HepG2 (cell line): ENCODE results near the gene PAK1IP1. TPM values are rescaled to one million over a fixed set of nuclear protein-coding genes. Genes with fewer than 3 reads are reported as not detected.

Experiments used
- GMEB1 ChIP-seq: sonication (generic); formaldehyde crosslinking; IDR thresholded peaks from 2 replicates; pipeline ENCODE4 v1.5.1; 2020; ENCODE audit warnings: missing genetic modification reagents, mild to moderate bottlenecking, borderline replicate concordance
- LCORL ChIP-seq, 2 experiments: fragments of 450-650 bp in 1 of 2; sonication (generic) in 1 of 2; formaldehyde crosslinking in 1 of 2; IDR thresholded peaks; 2 replicates each; pipeline versions ENCODE4 v1.5.0 to v1.6.1; 2017 to 2020; ENCODE audit warnings: antibody characterized with exemption in 1 of 2, missing genetic modification reagents in 1 of 2
- MAFK ChIP-seq, 2 experiments: IDR thresholded peaks in 1 of 2; conservative IDR thresholded peaks in 1 of 2; 2 replicates each; pipeline ENCODE4 v1.6.1; 2011; ENCODE audit warnings: improper control_type of control experiment in 2 of 2, low read length in 2 of 2
- MXD3 ChIP-seq: IDR thresholded peaks from 2 replicates; pipeline ENCODE4 v1.6.1; 2016; ENCODE audit warnings: mild to moderate bottlenecking, missing biosample characterization, missing genetic modification reagents
- NCOA2 ChIP-seq: sonication (generic); formaldehyde crosslinking; IDR thresholded peaks from 2 replicates; pipeline ENCODE4 v1.8.0; 2022; ENCODE audit warnings: inconsistent platforms
- NCOA5 ChIP-seq: sonication (generic); formaldehyde crosslinking; IDR thresholded peaks from 2 replicates; pipeline ENCODE4 v1.4.0; 2020; ENCODE audit warnings: missing genetic modification reagents
- POGZ ChIP-seq: sonication (generic); formaldehyde crosslinking; IDR thresholded peaks from 2 replicates; pipeline ENCODE4 v1.4.0; 2020; ENCODE audit warnings: mild to moderate bottlenecking, missing genetic modification reagents
- POLR2AphosphoS5 ChIP-seq: IDR thresholded peaks from 2 replicates; pipeline ENCODE4 v1.6.1; 2012; ENCODE audit warnings: low read depth, low read length
- RFX3 ChIP-seq: IDR thresholded peaks from 2 replicates; pipeline ENCODE4 v1.6.1; 2016; ENCODE audit warnings: missing biosample characterization, missing genetic modification reagents
- RXRB ChIP-seq: IDR thresholded peaks from 2 replicates; pipeline ENCODE4 v1.6.1; 2016; ENCODE audit warnings: borderline replicate concordance, missing genetic modification reagents, missing compliant biosample characterization
- SMAD9 ChIP-seq: sonication (generic); formaldehyde crosslinking; IDR thresholded peaks from 2 replicates; pipeline ENCODE4 v1.5.1; 2020; ENCODE audit warnings: mild to moderate bottlenecking, missing genetic modification reagents
- SRF ChIP-seq: IDR thresholded peaks from 2 replicates; pipeline ENCODE4 v1.6.1; 2011; ENCODE audit warnings: mild to moderate bottlenecking, low read depth, low read length, moderate library complexity
- TRIM24 ChIP-seq: sonication (generic); formaldehyde crosslinking; IDR thresholded peaks from 2 replicates; pipeline ENCODE4 v1.8.0; 2022; ENCODE audit warnings: mild to moderate bottlenecking, missing genetic modification reagents
- XBP1 ChIP-seq: sonication (generic); formaldehyde crosslinking; IDR thresholded peaks from 2 replicates; pipeline ENCODE4 v1.5.0; 2020; ENCODE audit warnings: missing genetic modification reagents
- XRCC5 ChIP-seq: fragments of 200-400 bp; formaldehyde crosslinking; optimal IDR thresholded peaks from 2 replicates; pipeline ENCODE3; 2017; ENCODE audit warnings: mild to moderate bottlenecking, low read length
- ZFP36 ChIP-seq: fragments of 150-350 bp; IDR thresholded peaks from 2 replicates; pipeline ENCODE4 v1.6.1; 2018; ENCODE audit warnings: borderline replicate concordance, low read length, low read depth; ENCODE audit not compliant: partially characterized antibody
- ZNF121 ChIP-seq: sonication (generic); formaldehyde crosslinking; IDR thresholded peaks from 2 replicates; pipeline ENCODE4 v1.5.0; 2020; ENCODE audit warnings: mild to moderate bottlenecking, missing genetic modification reagents
- ZNF274 ChIP-seq: sonication (generic); formaldehyde crosslinking; IDR thresholded peaks from 2 replicates; pipeline ENCODE4 v1.5.1; 2020; ENCODE audit warnings: mild to moderate bottlenecking, missing genetic modification reagents
- ZNF275 ChIP-seq: sonication (generic); formaldehyde crosslinking; IDR thresholded peaks from 2 replicates; pipeline ENCODE4 v1.8.0; 2022; ENCODE audit warnings: missing genetic modification reagents, mild to moderate bottlenecking, inconsistent platforms, borderline replicate concordance
- ZNF292 ChIP-seq: sonication (generic); formaldehyde crosslinking; IDR thresholded peaks from 2 replicates; pipeline ENCODE4 v1.8.1; 2022; ENCODE audit warnings: mild to moderate bottlenecking, low read depth, missing genetic modification reagents, borderline replicate concordance
- ZNF430 ChIP-seq: sonication (generic); formaldehyde crosslinking; IDR thresholded peaks from 2 replicates; pipeline ENCODE4 v1.9.0; 2021; ENCODE audit warnings: mild to moderate bottlenecking, missing genetic modification reagents
- ZNF605 ChIP-seq: sonication (generic); formaldehyde crosslinking; IDR thresholded peaks from 2 replicates; pipeline ENCODE4 v1.8.0; 2022; ENCODE audit warnings: mild to moderate bottlenecking, missing genetic modification reagents
- ZNF670 ChIP-seq: sonication (generic); formaldehyde crosslinking; IDR thresholded peaks from 2 replicates; pipeline ENCODE4 v1.8.0; 2022; ENCODE audit warnings: mild to moderate bottlenecking, missing genetic modification reagents, borderline replicate concordance
- polyA plus RNA-seq, 8 experiments: library from polyadenylated mRNA; depleted of rRNA in 3 of 8; stranded (reverse) in 7 of 8; unstranded in 1 of 8; fragments of >200 nt; fragmentation: Illumina TruSeq in 4 of 8; extraction: Trizol in 4 of 8; gene quantifications; 2 replicates each; pipeline versions ENCODE4 v1.2.1 to v1.2.3, GENCODE V29; 2011 to 2016; ENCODE audit warnings: low read depth in 4 of 8, missing spikeins in 1 of 8, mixed read lengths in 1 of 8; ENCODE audit not compliant: insufficient read depth in 1 of 8
- total RNA-seq, 5 experiments: library from RNA; depleted of rRNA; stranded (reverse); fragments of >200 nt; fragmentation: Illumina TruSeq; extraction: Trizol; gene quantifications; 2 replicates each; pipeline ENCODE4 v1.2.3, GENCODE V29; 2016; ENCODE audit warnings: low read depth in 1 of 5
- TF ChIP-seq, protein P1 (sequence below): sonication (generic); formaldehyde crosslinking; IDR thresholded peaks from 2 replicates; pipeline ENCODE4 v1.5.0; 2020; ENCODE audit warnings: missing genetic modification reagents

PAK1IP1 gene
- total and polyA plus RNA-seq, 2 of the 13 experiments (the other 11 are each of a cell fraction or from before 2014, with no cell fraction given): 23.4 to 66.2 TPM

DNA sequence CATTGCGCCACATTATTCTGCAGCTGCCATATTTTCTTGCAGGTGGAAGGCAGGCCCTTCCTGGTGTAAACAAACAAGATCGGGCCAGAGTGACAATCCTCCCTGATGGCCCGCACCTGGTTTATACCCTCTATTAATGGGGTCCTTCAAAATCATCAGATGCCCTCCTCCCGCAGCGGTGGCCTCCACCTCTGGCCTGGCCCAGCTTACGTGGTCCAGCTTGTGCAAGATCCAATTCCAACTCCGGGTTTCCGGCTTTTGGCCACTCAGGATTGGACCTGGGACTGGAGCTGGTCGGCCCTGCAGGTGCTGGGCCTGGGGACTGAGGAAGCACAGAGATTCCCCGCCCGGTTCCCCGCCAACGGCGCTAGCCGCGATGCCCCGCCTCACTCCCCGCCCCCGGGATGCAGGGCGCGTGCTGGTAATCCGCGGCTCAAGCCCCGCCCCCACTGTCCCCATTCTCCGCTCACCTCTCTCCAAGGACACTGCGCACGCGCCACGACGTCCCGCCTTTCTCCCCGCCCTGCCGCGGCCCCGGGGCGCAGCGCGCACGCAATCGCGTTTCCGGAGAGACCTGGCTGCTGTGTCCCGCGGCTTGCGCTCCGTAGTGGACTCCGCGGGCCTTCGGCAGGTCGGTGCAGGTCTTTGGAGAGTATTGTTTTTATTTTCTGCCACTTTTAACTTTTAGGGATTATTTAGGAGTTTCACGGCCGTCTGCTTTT, 52.6 kb downstream of the PAK1IP1 start, which contains the start of gene TMEM14B (continued):
- TF ChIP-seq MXD3 (CRISPR knock-in tag): peak; percentile 88; the same call in 1 of the 2 replicates
- TF ChIP-seq XRCC5: peak; percentile 80
- peak; percentile 80 for TF ChIP-seq ZNF292 (CRISPR knock-in tag)
- no peak for TF ChIP-seq MAFK (conservative IDR thresholded peaks at IDR 0.05 in 1 of 2, IDR thresholded peaks at IDR 0.05 in 1 of 2; ENCODE audit: low read length in 2 of 2)
- 0 out of 2 replicates have a peak, but pooled peaks have one; percentile 22 for TF ChIP-seq RFX3 (CRISPR knock-in tag)
- TF ChIP-seq, protein P1, sequence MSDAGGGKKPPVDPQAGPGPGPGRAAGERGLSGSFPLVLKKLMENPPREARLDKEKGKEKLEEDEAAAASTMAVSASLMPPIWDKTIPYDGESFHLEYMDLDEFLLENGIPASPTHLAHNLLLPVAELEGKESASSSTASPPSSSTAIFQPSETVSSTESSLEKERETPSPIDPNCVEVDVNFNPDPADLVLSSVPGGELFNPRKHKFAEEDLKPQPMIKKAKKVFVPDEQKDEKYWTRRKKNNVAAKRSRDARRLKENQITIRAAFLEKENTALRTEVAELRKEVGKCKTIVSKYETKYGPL (CRISPR knock-in tag): peak; percentile 63; the same call in 1 of the 2 replicates
- 0 out of 2 replicates have a peak, but pooled peaks have one; percentile 58 for TF ChIP-seq XBP1 (CRISPR knock-in tag)
- TF ChIP-seq GMEB1 (CRISPR knock-in tag): peak; percentile 97
- TF ChIP-seq SMAD9 (CRISPR knock-in tag): 0 out of 2 replicates have a peak, but pooled peaks have one; percentile 65
- peak; percentile 48; the same call in 1 of the 2 replicates for TF ChIP-seq NCOA2 (CRISPR knock-in tag)
- peak; percentile 97 for TF ChIP-seq POLR2AphosphoS5
- TF ChIP-seq ZNF670 (CRISPR knock-in tag): 0 out of 2 replicates have a peak, but pooled peaks have one; percentile 75
- TF ChIP-seq ZNF275: 0 out of 2 replicates have a peak, but pooled peaks have one; percentile 50
- no peak for TF ChIP-seq LCORL (IDR thresholded peaks at IDR 0.05)
- peak; percentile 54 for TF ChIP-seq LCORL (CRISPR knock-in tag; IDR thresholded peaks at IDR 0.05)
- TF ChIP-seq NCOA5 (CRISPR knock-in tag): no peak
- TF ChIP-seq ZNF274 (CRISPR knock-in tag): 0 out of 2 replicates have a peak, but pooled peaks have one; percentile 48
- peak; percentile 89 for TF ChIP-seq RXRB
- 0 out of 2 replicates have a peak, but pooled peaks have one; percentile 34 for TF ChIP-seq SRF
- TF ChIP-seq ZFP36: no peak
- peak; percentile 100 for TF ChIP-seq ZNF121 (CRISPR knock-in tag)
- TF ChIP-seq TRIM24 (CRISPR knock-in tag): no peak
- TF ChIP-seq ZNF430 (CRISPR knock-in tag): peak; percentile 49; the same call in 1 of the 2 replicates
- TF ChIP-seq ZNF605 (CRISPR knock-in tag): peak; percentile 94
- TF ChIP-seq POGZ (CRISPR knock-in tag): peak; percentile 97
